Kidney tubule cell (primary cell): ENCODE measurements around the gene ARMC8.

Source experiments
- DNase-seq: peaks from one replicate; pipeline ENCODE4 v3.0.0-alpha.2; 2018; ENCODE audit warnings: low spot score

Gene ARMC8

GRCh38 chr3:138249636-138250035, 62.5 kb downstream of the ARMC8 start:
- DNase-seq, result no peak

- peak; percentile 32 for DNase-seq
These were observed 66.5 kb downstream of the ARMC8 start for GRCh38 chr3:138253609-138254008.

- peak; percentile 55 for DNase-seq
These were observed 67.1 kb downstream of the ARMC8 start for GRCh38 chr3:138254216-138254615.

- no peak for DNase-seq
These were observed 68.9 kb downstream of the ARMC8 start for GRCh38 chr3:138256022-138256421.

DNA sequence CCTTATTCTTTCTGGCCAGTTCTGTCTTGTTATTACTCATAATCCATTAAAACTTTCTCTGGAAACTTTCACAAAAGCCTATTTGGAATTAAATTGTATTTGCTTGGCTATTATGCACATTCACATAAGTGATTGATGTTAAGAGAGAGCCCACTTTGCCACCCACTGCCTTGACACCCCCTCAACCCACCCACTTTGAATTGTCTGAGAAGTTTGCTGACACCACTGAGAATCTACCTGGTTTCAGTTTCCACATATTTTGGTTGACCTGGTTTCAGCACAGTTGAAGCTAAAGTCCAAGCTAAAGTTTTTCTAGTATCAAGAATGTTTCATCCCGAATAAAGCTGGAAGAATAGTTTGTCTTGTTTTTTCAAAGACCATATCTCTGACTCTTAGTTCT, 70.9 kb downstream of the ARMC8 start:
- DNase-seq, result no peak

GRCh38 chr3:138259126-138259525, 72.0 kb downstream of the ARMC8 start:
- no peak for DNase-seq

GRCh38 chr3:138260611-138261010, 73.5 kb downstream of the ARMC8 start:
- DNase-seq, result no peak

- no peak for DNase-seq
These were observed 76.0 kb downstream of the ARMC8 start for GRCh38 chr3:138263104-138263503.

- no peak for DNase-seq
These were observed 78.6 kb downstream of the ARMC8 start for GRCh38 chr3:138265745-138266144.

DNA sequence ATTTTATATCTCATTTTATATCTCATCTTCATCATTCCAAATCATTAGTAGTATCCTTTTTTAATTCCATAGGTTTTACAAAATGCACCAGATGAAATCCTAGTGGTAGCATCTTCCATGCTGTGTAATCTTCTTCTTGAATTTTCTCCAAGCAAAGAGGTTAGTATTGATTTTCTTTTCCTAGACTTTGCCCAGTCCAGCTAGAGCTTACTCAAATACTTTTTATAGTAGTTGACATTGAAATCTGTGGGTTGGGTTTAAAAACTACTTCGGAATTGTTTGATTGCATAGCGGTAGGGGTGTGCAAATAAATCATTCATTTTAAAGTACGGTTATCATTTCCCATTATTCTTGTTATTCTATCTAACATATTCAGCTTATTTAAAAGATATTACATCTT, 80.0 kb downstream of the ARMC8 start:
- DNase-seq, result no peak

DNA sequence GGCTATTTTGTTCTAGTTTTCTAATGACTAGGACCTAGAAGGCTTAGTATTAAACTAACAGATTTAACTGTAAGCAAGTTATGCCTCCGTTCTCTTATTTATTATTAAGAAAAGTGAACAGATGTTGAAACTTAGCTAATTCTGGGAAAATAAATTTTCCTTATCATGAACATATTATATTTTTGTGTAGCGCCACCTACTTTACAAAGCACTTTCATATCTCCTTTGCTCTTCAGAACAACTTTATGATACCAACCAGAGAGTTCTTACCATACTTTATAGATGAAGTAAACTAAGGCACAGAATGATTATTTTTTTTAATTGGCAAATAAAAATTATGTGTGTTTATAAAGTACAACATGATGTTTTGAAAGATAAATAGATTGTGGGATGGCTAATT, 83.1 kb downstream of the ARMC8 start:
- DNase-seq, result no peak

DNA sequence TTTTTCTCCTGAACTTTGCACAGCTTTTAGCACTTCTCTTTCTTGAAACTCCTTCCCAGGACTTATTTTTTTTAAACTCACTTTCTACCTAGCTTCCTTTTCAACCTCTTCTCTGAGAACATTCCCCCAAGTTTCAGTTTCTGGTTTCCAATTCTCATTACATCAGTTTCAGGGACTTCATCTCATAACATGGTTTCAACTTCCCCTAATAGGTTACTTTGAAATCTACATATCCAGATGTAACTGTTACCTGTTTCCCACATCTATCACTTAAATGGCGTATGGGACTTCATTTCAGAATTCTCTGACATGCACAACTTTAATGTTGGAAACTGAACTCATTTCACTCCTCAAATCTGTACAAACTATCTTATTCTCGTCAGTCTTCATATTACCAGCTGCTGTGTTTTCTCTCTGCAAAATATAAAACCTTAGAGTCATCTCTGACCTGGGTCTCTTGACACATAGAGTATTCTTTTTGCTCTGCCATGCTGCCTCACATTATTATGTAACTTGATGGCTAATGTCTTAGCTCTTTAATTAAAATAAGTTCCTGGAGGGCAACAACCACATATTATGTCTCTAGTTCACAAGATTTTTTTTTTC, 84.2 kb downstream of the ARMC8 start:
- no peak for DNase-seq

DNA sequence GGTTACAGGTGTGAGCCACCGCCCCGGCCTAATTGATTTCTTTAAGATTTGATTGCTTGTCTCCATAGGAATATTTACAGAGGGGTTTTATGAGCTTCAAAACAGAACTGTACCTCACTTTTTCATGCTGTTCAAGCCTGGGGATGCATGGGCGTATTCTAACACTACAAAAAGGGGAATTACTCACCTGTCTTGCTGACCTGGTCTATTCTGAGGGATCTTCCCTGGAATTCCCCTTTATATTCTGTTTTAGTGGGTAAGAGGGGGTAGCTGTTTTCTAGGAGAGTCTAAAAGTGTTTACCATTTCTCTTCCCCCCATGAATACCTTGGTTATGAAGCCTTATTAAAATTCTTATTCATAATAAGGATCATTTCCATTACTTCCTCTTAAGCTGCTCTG, 94.5 kb downstream of the ARMC8 start:
- DNase-seq, result no peak

DNA sequence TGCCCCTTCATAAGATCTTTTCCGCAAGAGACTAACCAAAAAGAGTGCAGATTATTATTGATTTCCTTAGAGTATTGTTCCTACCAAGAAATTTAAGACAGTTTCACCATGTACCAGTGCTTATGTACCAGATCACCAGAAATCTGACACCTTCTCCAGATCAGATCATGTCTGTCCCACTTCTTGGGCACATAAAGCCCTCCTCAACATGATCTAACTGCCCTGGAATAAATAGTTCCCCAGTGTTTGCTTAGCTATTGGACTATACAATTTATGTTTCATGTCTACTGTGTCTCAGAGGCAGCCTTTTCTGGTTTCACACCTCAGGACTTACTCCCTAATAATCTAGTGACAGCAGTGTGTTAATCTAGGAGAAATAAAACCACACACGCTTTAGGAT, 95.7 kb downstream of the ARMC8 start:
- no peak for DNase-seq

DNA sequence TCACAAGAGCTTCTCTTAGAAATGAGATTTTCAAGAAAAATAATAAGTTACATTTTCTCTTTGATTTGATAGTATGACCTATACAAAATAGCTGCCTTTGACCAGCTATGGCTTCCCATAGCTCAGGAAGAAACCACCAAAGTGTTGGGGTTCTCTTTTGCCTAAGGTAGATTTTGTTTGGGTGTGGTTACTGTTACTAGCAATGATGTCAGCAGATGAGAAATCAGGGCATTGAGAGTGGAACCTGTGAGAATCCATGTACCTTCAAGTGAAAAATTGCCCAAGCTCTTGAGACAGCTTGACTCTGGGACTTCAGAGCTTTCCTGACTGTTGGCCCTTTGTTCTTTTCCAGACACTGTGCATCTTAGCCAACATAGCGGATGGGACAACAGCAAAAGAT, 97.0 kb downstream of the ARMC8 start:
- DNase-seq, result no peak

DNA sequence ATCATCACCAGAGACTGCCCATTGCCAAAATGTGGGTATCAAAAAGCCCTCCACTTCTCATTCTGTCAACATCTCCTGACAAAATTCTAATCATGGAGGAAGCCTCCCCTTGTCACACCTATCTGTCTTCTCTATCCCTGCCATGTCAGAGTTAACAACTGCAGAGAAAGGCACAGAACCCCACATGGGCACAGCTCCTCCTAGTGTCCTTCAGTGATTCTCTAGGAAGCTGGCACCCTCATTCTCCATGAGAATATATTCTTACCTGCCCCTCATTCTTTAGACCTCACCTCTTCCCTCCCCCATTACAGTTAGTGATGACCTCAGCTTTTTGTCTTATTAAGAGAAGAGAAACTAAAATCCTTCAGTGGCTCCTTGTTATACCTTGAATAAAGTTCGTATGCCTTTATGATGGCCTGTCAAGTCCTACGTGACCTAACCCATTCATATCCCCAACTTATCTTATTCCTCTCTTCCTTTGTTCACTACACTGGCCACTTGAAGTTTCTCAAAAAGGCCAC, 97.9 kb downstream of the ARMC8 start:
- DNase-seq, result no peak

- DNase-seq, result no peak
These were observed 102.2 kb downstream of the ARMC8 start for GRCh38 chr3:138289260-138289659.

- no peak for DNase-seq
These were observed 102.6 kb downstream of the ARMC8 start for GRCh38 chr3:138289701-138290100.

DNA sequence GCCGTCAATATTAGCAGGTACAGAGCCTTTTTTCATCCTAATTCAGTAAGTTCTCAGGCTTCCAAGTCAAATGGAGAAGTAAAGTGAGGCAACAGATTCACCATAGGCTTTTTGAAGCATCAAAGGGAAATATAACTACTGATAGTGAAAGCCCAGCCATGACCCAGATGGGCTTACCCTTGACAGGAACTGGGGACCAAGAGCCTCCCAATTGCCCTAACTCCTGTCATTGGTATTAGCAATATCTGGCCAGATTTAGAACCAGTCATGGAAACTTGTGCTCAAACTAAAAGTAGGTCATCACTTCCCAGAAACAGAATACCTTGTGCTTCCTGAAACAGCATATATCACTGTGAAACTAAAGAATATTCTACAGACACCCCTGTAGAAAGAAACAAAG, 109.5 kb downstream of the ARMC8 start:
- no peak for DNase-seq

DNA sequence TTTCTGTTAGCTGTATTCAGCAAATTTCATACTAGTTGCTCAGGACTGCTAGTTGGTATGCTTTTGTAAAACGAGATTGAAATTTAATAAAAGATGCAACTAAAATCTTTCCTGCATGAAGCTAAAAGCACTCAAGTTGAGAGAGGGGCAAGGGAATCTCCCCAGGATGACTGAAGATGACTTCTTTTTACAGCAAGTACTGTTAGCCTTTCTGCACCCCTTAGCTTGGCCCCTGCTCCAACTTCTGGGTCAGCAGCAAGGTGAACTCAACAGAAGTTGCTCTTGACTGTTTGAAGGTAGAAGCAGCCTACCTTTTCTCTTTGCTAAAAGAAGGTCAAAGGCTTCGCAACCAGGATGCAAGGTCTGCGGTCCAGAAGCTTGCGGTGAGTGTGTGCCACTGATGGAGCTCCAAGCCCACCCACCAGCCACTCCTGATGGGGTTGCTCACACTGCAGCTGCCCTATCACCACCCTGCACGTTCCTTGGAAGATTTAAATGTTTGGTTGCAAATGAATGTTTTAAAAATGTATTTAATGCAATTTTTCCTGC, 110.0 kb downstream of the ARMC8 start:
- no peak for DNase-seq

- no peak for DNase-seq
These were observed 110.8 kb downstream of the ARMC8 start for GRCh38 chr3:138297876-138298275.

GRCh38 chr3:138300647-138301046, 113.5 kb downstream of the ARMC8 start:
- no peak for DNase-seq

DNA sequence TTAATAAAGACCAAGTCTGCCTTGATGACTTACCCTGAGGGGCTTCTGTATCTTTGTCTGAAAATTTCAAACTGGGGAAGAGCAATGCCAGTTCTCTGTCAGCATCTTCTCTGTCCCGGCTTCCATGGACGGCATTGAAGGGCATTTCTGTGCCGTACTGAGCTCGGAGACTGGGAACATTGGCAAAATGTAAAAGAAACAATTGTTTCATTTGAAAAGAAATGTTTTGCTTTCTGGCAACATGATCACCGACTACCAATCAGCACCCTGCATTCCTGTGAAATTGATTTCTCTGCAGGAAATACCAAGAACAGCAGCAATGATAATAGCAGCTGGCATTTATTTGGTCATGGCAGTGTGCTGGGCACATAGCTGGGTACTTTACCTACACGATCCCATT, 116.4 kb downstream of the ARMC8 start:
- DNase-seq, result no peak

- DNase-seq, result no peak
These were observed 120.8 kb downstream of the ARMC8 start for GRCh38 chr3:138307899-138308298.
